ENCODE measurements around the gene ENPP4. TPM values are rescaled to one million over a fixed set of nuclear protein-coding genes. Genes with fewer than 3 reads are reported as not detected.

Gene ENPP4
- total RNA-seq, 1 donor from 2014 or later, result 3.1 TPM

DNA sequence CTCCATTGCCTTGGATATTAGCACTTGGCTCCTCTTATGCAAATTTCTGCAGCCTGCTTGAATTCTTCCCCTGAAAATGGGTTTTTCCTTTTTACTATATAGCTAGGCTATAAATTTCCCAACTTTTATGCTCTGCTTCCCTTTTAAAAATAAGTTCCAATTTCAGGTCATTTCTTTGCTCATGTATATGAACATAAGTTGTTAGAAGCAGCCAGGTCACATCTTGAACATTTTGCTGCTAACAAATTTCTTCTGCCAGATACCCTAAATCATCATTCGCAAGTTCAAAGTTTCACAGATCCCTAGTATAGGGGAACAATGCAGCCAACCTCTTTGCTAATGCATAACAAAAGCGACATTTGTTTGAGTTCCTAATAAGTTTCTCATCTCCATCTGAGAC, 34.5 kb upstream of the ENPP4 start:
- Mint-ChIP-seq H3K36me3 (ENCODE audit: unreplicated experiment) (peaks cover 11% of the 10 kb centered on the region), H3K9me3 (ENCODE audit: unreplicated experiment) (no peaks in the 10 kb centered on the region), H3K4me1 (ENCODE audit: low read depth, unreplicated experiment) (no peaks in the 10 kb centered on the region), H3K27me3 (ENCODE audit: unreplicated experiment) (no peaks in the 10 kb centered on the region), H3K27ac (ENCODE audit: unreplicated experiment) (no peak overlapping the region), H3K4me3 (ENCODE audit: unreplicated experiment) (no peak overlapping the region)
- TF ChIP-seq, protein P1, sequence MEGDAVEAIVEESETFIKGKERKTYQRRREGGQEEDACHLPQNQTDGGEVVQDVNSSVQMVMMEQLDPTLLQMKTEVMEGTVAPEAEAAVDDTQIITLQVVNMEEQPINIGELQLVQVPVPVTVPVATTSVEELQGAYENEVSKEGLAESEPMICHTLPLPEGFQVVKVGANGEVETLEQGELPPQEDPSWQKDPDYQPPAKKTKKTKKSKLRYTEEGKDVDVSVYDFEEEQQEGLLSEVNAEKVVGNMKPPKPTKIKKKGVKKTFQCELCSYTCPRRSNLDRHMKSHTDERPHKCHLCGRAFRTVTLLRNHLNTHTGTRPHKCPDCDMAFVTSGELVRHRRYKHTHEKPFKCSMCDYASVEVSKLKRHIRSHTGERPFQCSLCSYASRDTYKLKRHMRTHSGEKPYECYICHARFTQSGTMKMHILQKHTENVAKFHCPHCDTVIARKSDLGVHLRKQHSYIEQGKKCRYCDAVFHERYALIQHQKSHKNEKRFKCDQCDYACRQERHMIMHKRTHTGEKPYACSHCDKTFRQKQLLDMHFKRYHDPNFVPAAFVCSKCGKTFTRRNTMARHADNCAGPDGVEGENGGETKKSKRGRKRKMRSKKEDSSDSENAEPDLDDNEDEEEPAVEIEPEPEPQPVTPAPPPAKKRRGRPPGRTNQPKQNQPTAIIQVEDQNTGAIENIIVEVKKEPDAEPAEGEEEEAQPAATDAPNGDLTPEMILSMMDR (IDR thresholded peaks at IDR 0.05; ENCODE audit: partially characterized antibody, unreplicated experiment), result no peak
- DNase-seq, result no peak

DNA sequence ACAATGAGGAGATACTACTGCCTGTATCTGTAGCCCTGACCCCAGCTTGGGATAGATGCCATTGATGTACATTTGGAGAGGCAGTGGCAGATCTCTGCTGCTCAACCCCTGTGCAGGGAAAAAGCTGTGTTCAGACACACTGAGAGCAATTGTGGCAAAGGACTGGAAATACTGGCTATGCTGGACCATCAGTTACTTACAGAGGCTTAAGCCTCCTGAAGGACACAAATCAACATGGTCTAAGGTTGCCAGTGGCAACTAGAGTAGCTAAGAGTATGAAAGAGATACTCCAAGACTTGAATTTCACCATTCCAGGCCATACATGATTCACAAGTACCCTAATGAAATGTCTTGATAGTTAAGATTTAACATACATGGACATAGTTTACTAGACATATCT, 32.4 kb upstream of the ENPP4 start:
- no peaks in the 10 kb centered on the region for H3K27me3 Mint-ChIP-seq (ENCODE audit: unreplicated experiment)
- H3K4me1 Mint-ChIP-seq (ENCODE audit: low read depth, unreplicated experiment), result no peaks in the 10 kb centered on the region
- H3K9me3 Mint-ChIP-seq (ENCODE audit: unreplicated experiment), result no peaks in the 10 kb centered on the region
- no peak overlapping the region for H3K27ac Mint-ChIP-seq (ENCODE audit: unreplicated experiment)
- DNase-seq, result no peak
- H3K36me3 Mint-ChIP-seq (ENCODE audit: unreplicated experiment), result peaks cover 11% of the 10 kb centered on the region
- no peak overlapping the region for H3K4me3 Mint-ChIP-seq (ENCODE audit: unreplicated experiment)
- TF ChIP-seq, protein P1 (IDR thresholded peaks at IDR 0.05; ENCODE audit: partially characterized antibody, unreplicated experiment), result no peak

DNA sequence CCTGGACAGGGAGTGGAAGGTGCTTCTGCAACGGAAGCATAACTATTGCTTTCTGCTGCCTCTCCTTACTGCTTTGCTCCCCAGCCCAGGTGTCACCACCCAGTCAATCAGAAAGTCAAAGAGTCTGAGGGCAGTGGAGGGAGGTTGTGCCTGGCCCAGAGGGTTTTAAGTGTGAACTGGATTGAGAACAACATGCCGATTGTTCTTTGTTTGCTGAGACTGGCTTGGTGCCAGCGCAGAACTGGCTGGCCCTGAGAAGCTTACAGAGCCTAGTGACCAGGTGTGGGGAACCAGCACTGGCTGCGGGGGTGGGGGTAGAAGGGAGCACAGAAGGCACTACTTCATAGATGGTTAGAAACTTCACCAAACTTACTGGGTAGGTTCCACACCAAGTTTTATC, 31.1 kb upstream of the ENPP4 start:
- no peak overlapping the region for H3K27ac Mint-ChIP-seq (ENCODE audit: unreplicated experiment)
- H3K4me1 Mint-ChIP-seq (ENCODE audit: low read depth, unreplicated experiment), result no peaks in the 10 kb centered on the region
- TF ChIP-seq, protein P1 (IDR thresholded peaks at IDR 0.05; ENCODE audit: partially characterized antibody, unreplicated experiment), result no peak
- H3K4me3 Mint-ChIP-seq (ENCODE audit: unreplicated experiment), result no peak overlapping the region
- no peaks in the 10 kb centered on the region for H3K27me3 Mint-ChIP-seq (ENCODE audit: unreplicated experiment)
- no peak for DNase-seq
- no peaks in the 10 kb centered on the region for H3K9me3 Mint-ChIP-seq (ENCODE audit: unreplicated experiment)
- peaks cover 11% of the 10 kb centered on the region for H3K36me3 Mint-ChIP-seq (ENCODE audit: unreplicated experiment)

DNA sequence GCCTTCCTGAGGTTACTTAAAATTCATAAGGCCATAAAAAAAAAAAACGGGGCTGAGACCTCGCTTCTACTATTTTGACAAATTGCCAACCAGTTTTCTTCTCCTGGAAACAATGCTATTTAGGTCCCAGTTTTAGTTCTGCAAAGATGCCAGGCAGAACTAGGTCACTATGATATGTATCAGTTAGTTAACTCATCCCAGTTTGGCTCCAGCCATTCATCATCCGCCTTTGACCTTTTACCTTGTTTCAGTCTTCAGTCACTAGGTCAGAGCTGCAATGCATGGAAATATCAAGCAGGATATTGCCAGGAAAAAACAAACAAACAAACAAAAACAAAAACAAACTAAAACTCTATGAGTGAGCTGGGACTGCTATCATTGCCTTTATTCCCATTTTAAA, 29.8 kb upstream of the ENPP4 start:
- Mint-ChIP-seq H3K9me3 (ENCODE audit: unreplicated experiment) (no peaks in the 10 kb centered on the region), H3K27me3 (ENCODE audit: unreplicated experiment) (no peaks in the 10 kb centered on the region), H3K36me3 (ENCODE audit: unreplicated experiment) (peaks cover 11% of the 10 kb centered on the region), H3K4me1 (ENCODE audit: low read depth, unreplicated experiment) (no peaks in the 10 kb centered on the region), H3K27ac (ENCODE audit: unreplicated experiment) (no peak overlapping the region), H3K4me3 (ENCODE audit: unreplicated experiment) (no peak overlapping the region)
- DNase-seq, result no peak
- TF ChIP-seq, protein P1 (IDR thresholded peaks at IDR 0.05; ENCODE audit: partially characterized antibody, unreplicated experiment), result no peak

DNA sequence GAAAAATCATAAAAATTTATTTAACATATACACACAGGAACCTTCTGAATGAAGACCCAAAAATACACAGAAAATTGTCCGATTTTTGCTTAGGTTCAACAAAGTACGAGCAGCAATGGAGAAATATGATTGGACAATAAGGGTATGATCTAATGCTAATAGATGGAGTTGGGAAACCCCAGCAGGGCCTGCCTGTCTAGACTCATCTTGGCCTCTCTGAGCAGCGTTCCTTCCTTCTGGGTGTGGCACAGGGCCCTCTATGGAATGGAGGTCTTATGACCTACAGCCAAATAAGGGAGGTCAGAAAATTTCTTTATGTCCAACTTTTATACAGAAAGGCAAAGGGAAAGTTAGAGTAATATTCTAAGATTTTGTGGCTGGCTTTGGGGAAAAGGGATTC, 27.7 kb upstream of the ENPP4 start:
- no peaks in the 10 kb centered on the region for H3K36me3 Mint-ChIP-seq (ENCODE audit: unreplicated experiment)
- H3K27ac Mint-ChIP-seq (ENCODE audit: unreplicated experiment), result no peak overlapping the region
- no peaks in the 10 kb centered on the region for H3K27me3 Mint-ChIP-seq (ENCODE audit: unreplicated experiment)
- no peak overlapping the region for H3K4me3 Mint-ChIP-seq (ENCODE audit: unreplicated experiment)
- no peak for DNase-seq
- no peaks in the 10 kb centered on the region for H3K9me3 Mint-ChIP-seq (ENCODE audit: unreplicated experiment)
- TF ChIP-seq, protein P1 (IDR thresholded peaks at IDR 0.05; ENCODE audit: partially characterized antibody, unreplicated experiment), result no peak
- no peaks in the 10 kb centered on the region for H3K4me1 Mint-ChIP-seq (ENCODE audit: low read depth, unreplicated experiment)
